Fibroblast of pulmonary artery (primary cell): ENCODE measurements around the gene AGGF1.
A peak's percentile ranks its signal among the peaks of the same experiment; 100 is the strongest.

Experiments
- DNase-seq: peaks from one replicate; pipeline ENCODE4 v3.0.0-alpha.2; 2010; ENCODE audit warnings: low read depth
- H3K4me3 ChIP-seq: replicated peaks from 2 replicates; pipeline ENCODE4 v1.5.1; 2011; ENCODE audit warnings: low read depth, mild to moderate bottlenecking, control low read depth, low read length, moderate library complexity
- CTCF ChIP-seq: IDR thresholded peaks from 2 replicates; pipeline ENCODE4 v1.5.1; 2011; ENCODE audit warnings: mild to moderate bottlenecking, control low read depth, low read length, inconsistent platforms; ENCODE audit errors: missing control alignments

Gene AGGF1

GRCh38 chr5:77086689-77087483 lies 56.7 kb downstream of the AGGF1 start, which contains the start of gene ZBED3:
Gene ZBED3 (minus strand): TSS chr5:77087285. CDS start chr5:77077878, 9,407 bp downstream.
- peak; percentile 90 for DNase-seq
- peak within 1 kb of the TSS; percentile 73 for H3K4me3 ChIP-seq
- peak; percentile 19 for TF ChIP-seq CTCF

- no peak for TF ChIP-seq CTCF
- DNase-seq, result peak; percentile 61
Observed at GRCh38 chr5:77087484-77088261, 57.5 kb downstream of the AGGF1 start.

GRCh38 chr5:77095189-77095588 lies 65.0 kb downstream of the AGGF1 start:
- no peak overlapping the region for H3K4me3 ChIP-seq
- DNase-seq, result no peak
- no peak for TF ChIP-seq CTCF

More at GRCh38 chr5:77087484-77088261, 57.5 kb downstream of the AGGF1 start:
- H3K4me3 ChIP-seq, result peak overlapping the region; percentile 73

GRCh38 chr5:77101298-77101697 lies 71.1 kb downstream of the AGGF1 start:
- no peak for TF ChIP-seq CTCF
- DNase-seq, result peak; percentile 48
- no peak overlapping the region for H3K4me3 ChIP-seq

- no peak for DNase-seq
- no peak for TF ChIP-seq CTCF
- no peak overlapping the region for H3K4me3 ChIP-seq
Observed at GRCh38 chr5:77102549-77102948, 72.3 kb downstream of the AGGF1 start.

- DNase-seq, result peak; percentile 1
- H3K4me3 ChIP-seq, result no peak overlapping the region
- no peak for TF ChIP-seq CTCF
Observed at GRCh38 chr5:77103457-77103856, 73.3 kb downstream of the AGGF1 start.
